Ovary (tissue), 9 donors: ENCODE data around the gene NOD2. TPM values are rescaled to one million over a fixed set of nuclear protein-coding genes. Genes with fewer than 3 reads are reported as not detected.

Experiments used
- DNase-seq, 5 donors: peaks; one replicate each; pipeline ENCODE4 v3.0.0-alpha.2; 2019 to 2020
- H3K27ac ChIP-seq, 2 donors: fragments of 200-600 bp; one replicate each; pipeline versions ENCODE4 v1.5.1 to v1.8.0; 2019 to 2022
- H3K27me3 ChIP-seq: fragments of 200-600 bp; one replicate; pipeline ENCODE4 v1.8.0; 2022
- H3K36me3 ChIP-seq: fragments of 200-600 bp; sonication (generic); one replicate; pipeline ENCODE4 v1.5.1; 2019
- H3K4me1 ChIP-seq: one replicate; pipeline ENCODE4 v1.8.1; 2013; ENCODE audit warnings: mild to moderate bottlenecking, moderate library complexity; ENCODE audit not compliant: insufficient read depth
- H3K4me3 ChIP-seq: fragments of 200-600 bp; sonication (generic); one replicate; pipeline ENCODE4 v1.5.1; 2017
- H3K9me3 ChIP-seq, 2 donors: fragments of 200-600 bp in 1 of 2; sonication (generic) in 1 of 2; one replicate each; pipeline versions ENCODE4 v1.5.1 to v1.8.1; 2013 to 2019; ENCODE audit warnings: mild to moderate bottlenecking in 1 of 2, moderate library complexity in 1 of 2
- CTCF ChIP-seq, 3 donors: fragments of 450-650 bp in 2 of 3; fragments of 200-600 bp in 1 of 3; IDR thresholded peaks; one replicate each; pipeline versions ENCODE4 v1.5.1 to v1.8.0; 2016 to 2022; ENCODE audit warnings: antibody characterized with exemption in 3 of 3, mild to moderate bottlenecking in 1 of 3
- EP300 ChIP-seq: sonication (generic); formaldehyde crosslinking; IDR thresholded peaks from one replicate; pipeline ENCODE4 v1.6.1; 2017; ENCODE audit warnings: antibody characterized with exemption
- POLR2A ChIP-seq: fragments of 450-650 bp; IDR thresholded peaks from one replicate; pipeline ENCODE4 v1.6.1; 2017; ENCODE audit warnings: antibody characterized with exemption, mild to moderate bottlenecking, moderate library complexity
- WGBS, 3 donors: extraction: QIAGEN DNeasy Blood & Tissue Kit in 1 of 3; methylation state at CpG; one replicate each; pipeline versions ENCODE4 v1.1.5 to v1.1.7; 2013 to 2017; 5-methylcytosine and 5-hydroxymethylcytosine counted together
- intact Hi-C, 4 donors: fragments of 100-400 bp; cut with DNase I; formaldehyde crosslinking; loops; one replicate each; pipeline versions ENCODE4 v1.11.0 to v1.15.1; 2022 to 2023
- polyA plus RNA-seq, 2 donors: library from polyadenylated mRNA; stranded (reverse); fragments of 200-250 nt in 1 of 2; fragments of 350-450 nt in 1 of 2; fragmentation: Illumina TruSeq in 1 of 2; extraction: RNeasy Lipid Tissue Mini Kit (QIAGEN cat#74804) in 1 of 2; gene quantifications; one replicate each; pipeline ENCODE4 v1.2.3, GENCODE V29; 2013 to 2014
- total RNA-seq, 7 donors: library from RNA; depleted of rRNA in 2 of 7; stranded (reverse); fragments of >200 nt in 2 of 7; fragmentation: NEBNext Ultra II Directional in 3 of 7; extraction: Animal tissue kit (Norgen Biotek cat#: 25700) in 3 of 7; gene quantifications; one replicate each; pipeline versions ENCODE4 v1.1.0 to v1.2.4, GENCODE V29; 2016 to 2023
- donor health status: DM: no; HTN: no; CAD: no; lungs with moderate emphysema.
- donor health status: DM: no; HTN: no; CAD: no.
- donor health status: Bipolar disorder and iron deficiency.
- donor health status: DM: yes; HTN: yes; CAD: no.
- donor health status: DM: no; HTN: no; CAD: no.
- donor health status: DM: yes; HTN: yes; CAD: no.

Gene NOD2
- total and polyA plus RNA-seq, 9 donors = 0.53 to 1.5 (median 1.1) TPM

- no peak overlapping the region for H3K27ac ChIP-seq
- no peak overlapping the region for H3K4me3 ChIP-seq
- intact Hi-C loops = no loop called here
- no peak for DNase-seq
- H3K4me1 ChIP-seq = no peaks in the 10 kb centered on the region
- no peak for TF ChIP-seq CTCF (IDR thresholded peaks at IDR 0.05)
- H3K36me3 ChIP-seq = no peaks in the 10 kb centered on the region
- WGBS, 3 donors = 88 to 98% (median 92%) methylated on average over 3 of the region's 3 CpGs
- no peaks in the 10 kb centered on the region for H3K27me3 ChIP-seq
- no peaks in the 10 kb centered on the region for H3K9me3 ChIP-seq
These were observed 37.8 kb upstream of the NOD2 start for GRCh38 chr16:50655558-50656055.

DNA sequence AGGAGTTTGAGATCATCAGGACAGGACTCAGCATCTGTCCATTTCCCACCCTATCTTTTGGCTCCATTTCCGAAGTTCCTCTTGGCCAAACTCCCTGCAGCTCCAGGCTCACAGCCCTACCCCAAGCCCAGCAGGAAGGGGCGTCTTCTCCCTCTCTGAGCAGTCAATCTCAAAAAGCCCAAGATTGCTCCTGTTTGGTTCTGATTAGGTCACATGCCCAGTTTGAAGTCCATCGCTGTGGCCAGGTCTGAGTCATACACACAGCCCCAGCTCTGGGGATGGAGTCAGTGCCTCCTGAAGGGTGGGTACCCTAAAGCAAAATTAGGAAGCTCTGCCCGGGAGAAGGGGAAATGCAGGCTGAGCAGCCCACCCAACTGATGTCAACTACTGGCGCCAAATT lies 36.2 kb upstream of the NOD2 start:
- intact Hi-C loops = no loop called here
- WGBS, 3 donors = 39 to 47% (median 40%) methylated on average over 5 of the region's 5 CpGs

DNA sequence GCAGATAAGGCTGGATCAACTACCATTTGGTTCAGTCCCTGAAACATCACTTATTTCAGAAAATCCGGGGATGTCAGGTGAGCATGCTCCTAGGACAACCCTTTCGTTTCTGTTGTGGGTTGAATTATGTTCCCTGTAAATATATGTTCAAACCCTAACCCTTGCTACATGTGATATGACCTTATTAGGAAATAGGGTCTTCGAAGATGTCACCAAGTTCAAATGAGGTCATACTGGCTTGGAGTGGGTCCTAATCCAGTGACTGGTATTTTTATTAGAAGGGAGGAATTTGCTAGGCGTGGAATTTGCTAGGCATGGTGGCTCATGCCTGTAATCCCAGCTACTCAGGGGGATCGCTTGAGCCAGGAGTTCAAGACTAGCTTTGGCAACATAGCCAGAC lies 33.6 kb upstream of the NOD2 start:
- Histone ChIP-seq H3K4me3 (no peak overlapping the region), H3K27me3 (no peaks in the 10 kb centered on the region), H3K4me1 (no peaks in the 10 kb centered on the region), H3K36me3 (no peaks in the 10 kb centered on the region), H3K9me3 (no peaks in the 10 kb centered on the region), H3K27ac (no peak overlapping the region)
- 79 to 88% (median 86%) methylated on average over 5 of the region's 5 CpGs for WGBS, 3 donors
- no peak for DNase-seq
- intact Hi-C loops = loop anchor here (5.0 to 10.0 kb wide), 5 partner anchors 115 to 1147 kb away; partner anchors contain the start of genes CNEP1R1 (in 1 of the 4) and NKD1 (in 1 of the 4)
- TF ChIP-seq CTCF (IDR thresholded peaks at IDR 0.05) (no peak), POLR2A (no peak), EP300 (no peak)

More for the DNA sequence above, 36.2 kb upstream of the NOD2 start:
- no peak for DNase-seq
- Histone ChIP-seq H3K4me1 (no peaks in the 10 kb centered on the region), H3K4me3 (no peak overlapping the region), H3K9me3 (no peaks in the 10 kb centered on the region), H3K27me3 (no peaks in the 10 kb centered on the region), H3K27ac (no peak overlapping the region), H3K36me3 (no peaks in the 10 kb centered on the region)
- TF ChIP-seq CTCF (IDR thresholded peaks at IDR 0.05) = no peak
- TF ChIP-seq POLR2A = no peak
- no peak for TF ChIP-seq EP300

GRCh38 chr16:50662306-50662940 lies 31.0 kb upstream of the NOD2 start:
- Histone ChIP-seq H3K4me1 (peaks cover 1% of the 10 kb centered on the region), H3K27ac (no peak overlapping the region), H3K27me3 (no peaks in the 10 kb centered on the region), H3K4me3 (no peak overlapping the region), H3K36me3 (no peaks in the 10 kb centered on the region), H3K9me3 (no peaks in the 10 kb centered on the region)
- TF ChIP-seq POLR2A (no peak), EP300 (no peak), CTCF (IDR thresholded peaks at IDR 0.05) (no peak)
- intact Hi-C loops = loop anchor here (5.0 to 10.0 kb wide), 5 partner anchors 118 to 1145 kb away; partner anchors contain the start of genes CNEP1R1 (in 1 of the 4) and NKD1 (in 1 of the 4)
- 92 to 93% (median 92%) methylated on average over 10 of the region's 10 CpGs for WGBS, 3 donors
- DNase-seq = no peak
